HG03064 (cell line): ENCODE data around the gene ESRRB.

Source experiments
- ATAC-seq: cut with Tn5 transposase; IDR thresholded peaks from one replicate; pipeline ENCODE4 v1.9.1; 2021; ENCODE audit warnings: low read depth; ENCODE audit not compliant: unreplicated experiment

ESRRB gene

GRCh38 chr14:76439237-76439775 lies 63.4 kb downstream of the ESRRB start:
- no peak for ATAC-seq

- ATAC-seq: no peak
These were observed 70.5 kb downstream of the ESRRB start for GRCh38 chr14:76446486-76446885.

- ATAC-seq: no peak
These were observed 71.0 kb downstream of the ESRRB start for GRCh38 chr14:76446921-76447320.

GRCh38 chr14:76450476-76450875 lies 74.5 kb downstream of the ESRRB start:
- no peak for ATAC-seq

GRCh38 chr14:76456200-76456599 lies 80.3 kb downstream of the ESRRB start:
- no peak for ATAC-seq

- no peak for ATAC-seq
These were observed 81.1 kb downstream of the ESRRB start for GRCh38 chr14:76456891-76457586.

GRCh38 chr14:76457841-76458240 lies 81.9 kb downstream of the ESRRB start:
- ATAC-seq: no peak

- ATAC-seq: no peak
These were observed 85.9 kb downstream of the ESRRB start for GRCh38 chr14:76461886-76462285.

GRCh38 chr14:76462330-76462729 lies 86.4 kb downstream of the ESRRB start:
- ATAC-seq: no peak

- ATAC-seq: no peak
These were observed 87.2 kb downstream of the ESRRB start for GRCh38 chr14:76463105-76463504.

GRCh38 chr14:76464856-76465255 lies 88.9 kb downstream of the ESRRB start:
- no peak for ATAC-seq

- no peak for ATAC-seq
These were observed 89.7 kb downstream of the ESRRB start for GRCh38 chr14:76465664-76466063.

GRCh38 chr14:76467711-76468155 lies 91.8 kb downstream of the ESRRB start:
- no peak for ATAC-seq

- ATAC-seq: no peak
These were observed 96.3 kb downstream of the ESRRB start for GRCh38 chr14:76472199-76472723.

GRCh38 chr14:76473481-76474263 lies 97.7 kb downstream of the ESRRB start:
- ATAC-seq: no peak

- no peak for ATAC-seq
These were observed 104.5 kb downstream of the ESRRB start for GRCh38 chr14:76480426-76480825.

GRCh38 chr14:76484355-76484754 lies 108.4 kb downstream of the ESRRB start:
- no peak for ATAC-seq

GRCh38 chr14:76486251-76486743 lies 110.4 kb downstream of the ESRRB start:
- no peak for ATAC-seq

GRCh38 chr14:76488551-76488950 lies 112.6 kb downstream of the ESRRB start:
- no peak for ATAC-seq

- ATAC-seq: no peak
These were observed 113.7 kb downstream of the ESRRB start for GRCh38 chr14:76489667-76490066.

GRCh38 chr14:76490111-76490510 lies 114.2 kb downstream of the ESRRB start:
- ATAC-seq: no peak
